ENCODE results near the gene TMEM245. TPM values are rescaled to one million over a fixed set of nuclear protein-coding genes. Genes with fewer than 3 reads are reported as not detected.
"Not testable (repeated sequence)": the region's sequence is repeated elsewhere in the genome, so short reads cannot be mapped to it uniquely, and the experiment has no call there.

TMEM245 gene
- total and polyA plus RNA-seq, 3 donors from 2014 or later: 44.9 to 67.6 (median 63.6) TPM

GRCh38 chr9:109138421-109138820 is 18.7 kb upstream of the TMEM245 start:
- no peaks in the 10 kb centered on the region for H3K9me3 ChIP-seq
- no peak overlapping the region for H3K27ac ChIP-seq
- no peak overlapping the region for H3K4me3 ChIP-seq
- 97 to 100% methylated on average over 2 of the region's 2 CpGs for WGBS, 2 donors
- DNase-seq: no peak
- H3K4me1 ChIP-seq: no peaks in the 10 kb centered on the region
- intact Hi-C loops (cut with DNase I; ENCODE audit: low total_unique reads): no loop called here
- H3K27me3 ChIP-seq: no peaks in the 10 kb centered on the region
- no peaks in the 10 kb centered on the region for H3K36me3 ChIP-seq (ENCODE audit: low read depth, missing control alignments)
- no peak for TF ChIP-seq POLR2A (IDR thresholded peaks at IDR 0.05)
- TF ChIP-seq CTCF (IDR thresholded peaks at IDR 0.05): no peak

- Histone ChIP-seq H3K27ac (no peak overlapping the region), H3K27me3 (no peaks in the 10 kb centered on the region), H3K36me3 (ENCODE audit: low read depth, missing control alignments) (no peaks in the 10 kb centered on the region), H3K4me3 (no peak overlapping the region), H3K4me1 (no peaks in the 10 kb centered on the region), H3K9me3 (no peaks in the 10 kb centered on the region)
- intact Hi-C loops (cut with DNase I; ENCODE audit: low total_unique reads): no loop called here
- no peak for TF ChIP-seq CTCF (IDR thresholded peaks at IDR 0.05)
- no peak for TF ChIP-seq POLR2A (IDR thresholded peaks at IDR 0.05)
- no peak for DNase-seq
- 83 to 95% methylated on average over 1 of the region's 1 CpG for WGBS, 2 donors
Observed at GRCh38 chr9:109134167-109134578, 14.4 kb upstream of the TMEM245 start.

- no peaks in the 10 kb centered on the region for H3K27me3 ChIP-seq
- intact Hi-C loops (cut with DNase I; ENCODE audit: low total_unique reads): no loop called here
- WGBS, 2 donors: 92 to 93% methylated on average over 2 of the region's 2 CpGs
- no peak for TF ChIP-seq CTCF (IDR thresholded peaks at IDR 0.05)
- TF ChIP-seq POLR2A (IDR thresholded peaks at IDR 0.05): no peak
- DNase-seq: no peak
- no peak overlapping the region for H3K4me3 ChIP-seq
- H3K36me3 ChIP-seq (ENCODE audit: low read depth, missing control alignments): no peaks in the 10 kb centered on the region
- H3K9me3 ChIP-seq: no peaks in the 10 kb centered on the region
- no peak overlapping the region for H3K27ac ChIP-seq
- H3K4me1 ChIP-seq: no peaks in the 10 kb centered on the region
Observed at GRCh38 chr9:109133533-109133932, 13.8 kb upstream of the TMEM245 start.

- H3K4me1 ChIP-seq: no peaks in the 10 kb centered on the region
- intact Hi-C loops (cut with DNase I; ENCODE audit: low total_unique reads): no loop called here
- no peaks in the 10 kb centered on the region for H3K27me3 ChIP-seq
- no peak for DNase-seq
- H3K36me3 ChIP-seq (ENCODE audit: low read depth, missing control alignments): no peaks in the 10 kb centered on the region
- H3K27ac ChIP-seq: no peak overlapping the region
- 80 to 82% methylated on average over 2 of the region's 2 CpGs for WGBS, 2 donors
- no peaks in the 10 kb centered on the region for H3K9me3 ChIP-seq
- no peak for TF ChIP-seq CTCF (IDR thresholded peaks at IDR 0.05)
- no peak for TF ChIP-seq POLR2A (IDR thresholded peaks at IDR 0.05)
- H3K4me3 ChIP-seq: no peak overlapping the region
Observed at GRCh38 chr9:109132567-109133021, 12.8 kb upstream of the TMEM245 start.

- Histone ChIP-seq H3K9me3 (no peaks in the 10 kb centered on the region), H3K4me3 (no peak overlapping the region), H3K4me1 (no peaks in the 10 kb centered on the region), H3K27me3 (no peaks in the 10 kb centered on the region), H3K27ac (no peak overlapping the region), H3K36me3 (ENCODE audit: low read depth, missing control alignments) (no peaks in the 10 kb centered on the region)
- no peak for DNase-seq
- 78 to 84% methylated on average over 6 of the region's 6 CpGs for WGBS, 2 donors
- TF ChIP-seq CTCF (IDR thresholded peaks at IDR 0.05) (no peak), POLR2A (IDR thresholded peaks at IDR 0.05) (no peak)
- intact Hi-C loops (cut with DNase I; ENCODE audit: low total_unique reads): no loop called here
Observed at GRCh38 chr9:109129470-109130197, 9.9 kb upstream of the TMEM245 start.

- intact Hi-C loops (cut with DNase I; ENCODE audit: low total_unique reads); H3K4me3 ChIP-seq; DNase-seq; H3K9me3 ChIP-seq; H3K27me3 ChIP-seq; H3K27ac ChIP-seq; H3K36me3 ChIP-seq (ENCODE audit: low read depth, missing control alignments); H3K4me1 ChIP-seq: not testable (repeated sequence)
- WGBS, 2 donors: 85% methylated on average over 4 of the region's 4 CpGs
Observed at GRCh38 chr9:109126671-109127070, 6.9 kb upstream of the TMEM245 start.

Measured in testis (tissue), 3 donors.